Measurements from ENCODE around the gene PTPRE.

PTPRE gene

GRCh38 chr10:127932521-127933270, 25.8 kb downstream of the PTPRE start:
- DNase-seq: no peak
- peaks cover 4% of the 10 kb centered on the region for H3K27me3 Mint-ChIP-seq (ENCODE audit: low read depth, poor library complexity)
- no peaks in the 10 kb centered on the region for H3K36me3 Mint-ChIP-seq (ENCODE audit: low read depth)
- H3K4me1 Mint-ChIP-seq: peaks cover 9% of the 10 kb centered on the region
- H3K9me3 Mint-ChIP-seq: peaks cover 10% of the 10 kb centered on the region
- no peak overlapping the region for H3K4me3 Mint-ChIP-seq
- TF ChIP-seq CTCF (IDR thresholded peaks at IDR 0.05): no peak
- H3K27ac Mint-ChIP-seq: no peak overlapping the region

GRCh38 chr10:127933271-127933670, 26.4 kb downstream of the PTPRE start:
- H3K27me3 Mint-ChIP-seq (ENCODE audit: low read depth, poor library complexity): peaks cover 8% of the 10 kb centered on the region
- no peak for TF ChIP-seq CTCF (IDR thresholded peaks at IDR 0.05)
- H3K36me3 Mint-ChIP-seq (ENCODE audit: low read depth): no peaks in the 10 kb centered on the region
- H3K27ac Mint-ChIP-seq: no peak overlapping the region
- H3K4me1 Mint-ChIP-seq: peaks cover 4% of the 10 kb centered on the region
- no peak for DNase-seq
- H3K4me3 Mint-ChIP-seq: no peak overlapping the region
- peaks cover 10% of the 10 kb centered on the region for H3K9me3 Mint-ChIP-seq

- no peak for DNase-seq
- peaks cover 13% of the 10 kb centered on the region for H3K27me3 Mint-ChIP-seq (ENCODE audit: low read depth, poor library complexity)
- no peak overlapping the region for H3K27ac Mint-ChIP-seq
- no peaks in the 10 kb centered on the region for H3K4me1 Mint-ChIP-seq
- TF ChIP-seq CTCF (IDR thresholded peaks at IDR 0.05): no peak
- peaks cover 10% of the 10 kb centered on the region for H3K9me3 Mint-ChIP-seq
- no peak overlapping the region for H3K4me3 Mint-ChIP-seq
- no peaks in the 10 kb centered on the region for H3K36me3 Mint-ChIP-seq (ENCODE audit: low read depth)
Measured at GRCh38 chr10:127934383-127934782, 27.5 kb downstream of the PTPRE start.

GRCh38 chr10:127935071-127935561, 28.2 kb downstream of the PTPRE start:
- no peak for TF ChIP-seq CTCF (IDR thresholded peaks at IDR 0.05)
- DNase-seq: no peak
- Mint-ChIP-seq H3K9me3 (peaks cover 9% of the 10 kb centered on the region), H3K27me3 (ENCODE audit: low read depth, poor library complexity) (peaks cover 19% of the 10 kb centered on the region), H3K4me3 (no peak overlapping the region), H3K4me1 (no peaks in the 10 kb centered on the region), H3K27ac (no peak overlapping the region), H3K36me3 (ENCODE audit: low read depth) (no peaks in the 10 kb centered on the region)

GRCh38 chr10:127937069-127937468, 30.2 kb downstream of the PTPRE start:
- no peaks in the 10 kb centered on the region for H3K36me3 Mint-ChIP-seq (ENCODE audit: low read depth)
- no peak for DNase-seq
- no peak overlapping the region for H3K4me3 Mint-ChIP-seq
- H3K27ac Mint-ChIP-seq: no peak overlapping the region
- no peaks in the 10 kb centered on the region for H3K4me1 Mint-ChIP-seq
- H3K9me3 Mint-ChIP-seq: peaks cover 6% of the 10 kb centered on the region
- no peak for TF ChIP-seq CTCF (IDR thresholded peaks at IDR 0.05)
- H3K27me3 Mint-ChIP-seq (ENCODE audit: low read depth, poor library complexity): peaks cover 27% of the 10 kb centered on the region

GRCh38 chr10:127937915-127938463, 31.1 kb downstream of the PTPRE start:
- Mint-ChIP-seq H3K27ac (peak overlapping the region; percentile 7), H3K36me3 (ENCODE audit: low read depth) (no peaks in the 10 kb centered on the region), H3K27me3 (ENCODE audit: low read depth, poor library complexity) (peaks cover 26% of the 10 kb centered on the region), H3K9me3 (peaks cover 3% of the 10 kb centered on the region), H3K4me3 (no peak overlapping the region), H3K4me1 (peaks cover 6% of the 10 kb centered on the region)
- no peak for TF ChIP-seq CTCF (IDR thresholded peaks at IDR 0.05)
- DNase-seq: no peak
